Loucy (cell line): ENCODE data around the gene CACNA2D3.

Experiments used
- EZH2phosphoT487 ChIP-seq: fragments of 200-600 bp; IDR thresholded peaks from 2 replicates; pipeline ENCODE4 v1.6.1; 2018; ENCODE audit warnings: antibody characterized with exemption, mild to moderate bottlenecking, moderate library complexity, borderline replicate concordance
- TF ChIP-seq, protein P1 (sequence below): fragments of 200-600 bp; sonication (generic); conservative IDR thresholded peaks from 2 replicates; pipeline ENCODE4 v1.5.1; 2014; ENCODE audit warnings: mild to moderate bottlenecking, antibody characterized with exemption, low read length

DNA sequence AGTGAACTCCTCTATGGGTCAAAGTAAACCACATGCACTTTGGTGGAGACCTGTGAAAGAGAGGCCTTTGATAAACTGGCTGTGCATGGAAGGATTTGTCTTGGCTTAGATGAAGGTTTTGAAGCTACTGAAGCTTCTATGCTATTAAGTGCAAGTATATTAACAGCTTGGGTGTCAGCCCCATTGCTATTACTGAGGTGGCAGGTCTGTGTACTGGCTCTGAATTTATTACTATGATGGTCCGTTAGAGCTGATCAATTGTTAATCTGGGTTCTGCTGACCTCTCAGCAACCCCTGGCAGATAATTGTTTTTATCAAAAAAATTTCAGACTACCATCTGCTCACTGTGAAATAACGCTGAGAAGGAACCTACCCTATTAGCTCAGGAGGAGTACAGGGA, 268.2 kb downstream of the CACNA2D3 start:
- TF ChIP-seq, protein P1, sequence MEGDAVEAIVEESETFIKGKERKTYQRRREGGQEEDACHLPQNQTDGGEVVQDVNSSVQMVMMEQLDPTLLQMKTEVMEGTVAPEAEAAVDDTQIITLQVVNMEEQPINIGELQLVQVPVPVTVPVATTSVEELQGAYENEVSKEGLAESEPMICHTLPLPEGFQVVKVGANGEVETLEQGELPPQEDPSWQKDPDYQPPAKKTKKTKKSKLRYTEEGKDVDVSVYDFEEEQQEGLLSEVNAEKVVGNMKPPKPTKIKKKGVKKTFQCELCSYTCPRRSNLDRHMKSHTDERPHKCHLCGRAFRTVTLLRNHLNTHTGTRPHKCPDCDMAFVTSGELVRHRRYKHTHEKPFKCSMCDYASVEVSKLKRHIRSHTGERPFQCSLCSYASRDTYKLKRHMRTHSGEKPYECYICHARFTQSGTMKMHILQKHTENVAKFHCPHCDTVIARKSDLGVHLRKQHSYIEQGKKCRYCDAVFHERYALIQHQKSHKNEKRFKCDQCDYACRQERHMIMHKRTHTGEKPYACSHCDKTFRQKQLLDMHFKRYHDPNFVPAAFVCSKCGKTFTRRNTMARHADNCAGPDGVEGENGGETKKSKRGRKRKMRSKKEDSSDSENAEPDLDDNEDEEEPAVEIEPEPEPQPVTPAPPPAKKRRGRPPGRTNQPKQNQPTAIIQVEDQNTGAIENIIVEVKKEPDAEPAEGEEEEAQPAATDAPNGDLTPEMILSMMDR: no peak
- TF ChIP-seq EZH2phosphoT487: no peak
